HUES64 (cell line): ENCODE data around the gene NELFCD.

Experiments
- H3K27ac ChIP-seq: 2 replicates; pipeline ENCODE4 v1.7.0; 2013; ENCODE audit warnings: low read depth, low read length, inconsistent platforms
- H3K27me3 ChIP-seq: 2 replicates; pipeline ENCODE4 v1.6.1; 2013; ENCODE audit warnings: mild to moderate bottlenecking, low read length; ENCODE audit not compliant: insufficient read depth
- H3K36me3 ChIP-seq: 2 replicates; pipeline ENCODE4 v1.6.1; 2013; ENCODE audit warnings: mild to moderate bottlenecking, low read length; ENCODE audit not compliant: insufficient read depth
- H3K4me1 ChIP-seq: 2 replicates; pipeline ENCODE4 v1.6.1; 2013; ENCODE audit warnings: mild to moderate bottlenecking, low read length, moderate library complexity; ENCODE audit not compliant: insufficient read depth
- H3K4me3 ChIP-seq: 2 replicates; pipeline ENCODE4 v1.5.1; 2013; ENCODE audit warnings: mild to moderate bottlenecking, low read length, moderate library complexity
- H3K9ac ChIP-seq: 2 replicates; pipeline ENCODE4 v1.6.1; 2013; ENCODE audit warnings: mild to moderate bottlenecking, low read depth, low read length
- H3K9me3 ChIP-seq: 2 replicates; pipeline ENCODE4 v1.6.1; 2013; ENCODE audit warnings: low read depth, low read length; ENCODE audit not compliant: insufficient read depth
- whole genome bisulfite sequencing: fragments of 150-250, 120-280 bp; methylation state at CpG from one replicate; pipeline ENCODE4 v1.1.7; 2013; ENCODE audit warnings: missing lambda C conversion rate; 5-methylcytosine and 5-hydroxymethylcytosine counted together

Gene NELFCD

GRCh38 chr20:58997141-58997770 lies 16.2 kb downstream of the NELFCD start:
- H3K27me3 ChIP-seq: no peaks in the 10 kb centered on the region
- H3K27ac ChIP-seq: no peak overlapping the region
- 95% methylated on average over 24 of the region's 24 CpGs for WGBS
- no peak overlapping the region for H3K4me3 ChIP-seq
- no peaks in the 10 kb centered on the region for H3K9me3 ChIP-seq
- peaks cover 55% of the 10 kb centered on the region for H3K36me3 ChIP-seq
- H3K9ac ChIP-seq: no peak overlapping the region
- H3K4me1 ChIP-seq: no peaks in the 10 kb centered on the region

GRCh38 chr20:58998656-58999055 lies 17.6 kb downstream of the NELFCD start:
- WGBS: 90% methylated on average over 10 of the region's 11 CpGs
- H3K4me3 ChIP-seq: no peak overlapping the region

GRCh38 chr20:59000326-59000725 lies 19.3 kb downstream of the NELFCD start:
- Histone ChIP-seq H3K9ac (no peak overlapping the region), H3K36me3 (peaks cover 25% of the 10 kb centered on the region), H3K27ac (no peak overlapping the region), H3K9me3 (no peaks in the 10 kb centered on the region), H3K4me3 (no peak overlapping the region), H3K27me3 (no peaks in the 10 kb centered on the region), H3K4me1 (no peaks in the 10 kb centered on the region)
- WGBS: 69% methylated on average over 3 of the region's 3 CpGs

More at GRCh38 chr20:58998656-58999055, 17.6 kb downstream of the NELFCD start:
- Histone ChIP-seq H3K4me1 (no peaks in the 10 kb centered on the region), H3K9ac (no peak overlapping the region), H3K9me3 (no peaks in the 10 kb centered on the region), H3K27ac (no peak overlapping the region), H3K36me3 (peaks cover 41% of the 10 kb centered on the region), H3K27me3 (no peaks in the 10 kb centered on the region)

- Histone ChIP-seq H3K36me3 (peaks cover 17% of the 10 kb centered on the region), H3K27me3 (peaks cover 3% of the 10 kb centered on the region; the same call in 1 of the 2 replicates), H3K4me3 (no peak overlapping the region), H3K9me3 (no peaks in the 10 kb centered on the region), H3K4me1 (no peaks in the 10 kb centered on the region), H3K9ac (no peak overlapping the region), H3K27ac (no peak overlapping the region)
- 91% methylated on average over 13 of the region's 13 CpGs for WGBS
Measured at GRCh38 chr20:59001068-59001448, 20.0 kb downstream of the NELFCD start.

- no peak overlapping the region for H3K9ac ChIP-seq
- no peaks in the 10 kb centered on the region for H3K4me1 ChIP-seq
- H3K36me3 ChIP-seq: peaks cover 12% of the 10 kb centered on the region
- H3K27ac ChIP-seq: no peak overlapping the region
- 95% methylated on average over 27 of the region's 27 CpGs for WGBS
- no peak overlapping the region for H3K4me3 ChIP-seq
- peaks cover 8% of the 10 kb centered on the region; the same call in 1 of the 2 replicates for H3K27me3 ChIP-seq
- no peaks in the 10 kb centered on the region for H3K9me3 ChIP-seq
Measured at GRCh38 chr20:59001449-59002171, 20.6 kb downstream of the NELFCD start.

GRCh38 chr20:59002388-59002787 lies 21.3 kb downstream of the NELFCD start:
- no peak overlapping the region for H3K9ac ChIP-seq
- H3K36me3 ChIP-seq: peaks cover 5% of the 10 kb centered on the region; the same call in 1 of the 2 replicates
- H3K4me3 ChIP-seq: no peak overlapping the region
- H3K4me1 ChIP-seq: no peaks in the 10 kb centered on the region
- H3K27me3 ChIP-seq: peaks cover 12% of the 10 kb centered on the region
- H3K9me3 ChIP-seq: no peaks in the 10 kb centered on the region
- WGBS: 88% methylated on average over 8 of the region's 8 CpGs
- no peak overlapping the region for H3K27ac ChIP-seq

GRCh38 chr20:59002874-59003399 lies 21.9 kb downstream of the NELFCD start:
- Histone ChIP-seq H3K4me3 (no peak overlapping the region), H3K27ac (no peak overlapping the region), H3K36me3 (no peaks in the 10 kb centered on the region), H3K27me3 (peaks cover 17% of the 10 kb centered on the region), H3K9me3 (no peaks in the 10 kb centered on the region), H3K4me1 (no peaks in the 10 kb centered on the region), H3K9ac (no peak overlapping the region)
- WGBS: 90% methylated on average over 17 of the region's 17 CpGs

- H3K36me3 ChIP-seq: no peaks in the 10 kb centered on the region
- no peak overlapping the region for H3K4me3 ChIP-seq
- H3K9ac ChIP-seq: no peak overlapping the region
- no peaks in the 10 kb centered on the region for H3K9me3 ChIP-seq
- 88% methylated on average over 16 of the region's 16 CpGs for WGBS
- H3K27ac ChIP-seq: no peak overlapping the region
- no peaks in the 10 kb centered on the region for H3K4me1 ChIP-seq
- peaks cover 26% of the 10 kb centered on the region for H3K27me3 ChIP-seq
Measured at GRCh38 chr20:59003836-59004492, 22.9 kb downstream of the NELFCD start.

GRCh38 chr20:59004493-59004762 lies 23.4 kb downstream of the NELFCD start:
- WGBS: 91% methylated on average over 4 of the region's 4 CpGs
- H3K9me3 ChIP-seq: no peaks in the 10 kb centered on the region
- H3K4me1 ChIP-seq: no peaks in the 10 kb centered on the region
- H3K9ac ChIP-seq: no peak overlapping the region
- H3K36me3 ChIP-seq: no peaks in the 10 kb centered on the region
- no peak overlapping the region for H3K27ac ChIP-seq
- H3K27me3 ChIP-seq: peaks cover 28% of the 10 kb centered on the region
- H3K4me3 ChIP-seq: no peak overlapping the region

- Histone ChIP-seq H3K9me3 (no peaks in the 10 kb centered on the region), H3K9ac (no peak overlapping the region), H3K4me3 (no peak overlapping the region), H3K27me3 (peaks cover 28% of the 10 kb centered on the region), H3K36me3 (no peaks in the 10 kb centered on the region), H3K27ac (no peak overlapping the region), H3K4me1 (no peaks in the 10 kb centered on the region)
- WGBS: 91% methylated on average over 17 of the region's 17 CpGs
Measured at GRCh38 chr20:59004763-59005522, 23.9 kb downstream of the NELFCD start.
